NT2/D1 (cell line): ENCODE results near the gene FAH.

ENCODE experiments used
- DNase-seq: peaks from one replicate; pipeline ENCODE4 v3.0.0-alpha.2; 2011; ENCODE audit warnings: low read depth, low spot score
- H3K27me3 ChIP-seq: 2 replicates; pipeline ENCODE4 v1.6.0; 2011; ENCODE audit warnings: mild to moderate bottlenecking; ENCODE audit not compliant: insufficient read length, insufficient read depth
- H3K36me3 ChIP-seq: 2 replicates; pipeline ENCODE4 v1.6.1; 2011; ENCODE audit warnings: mild to moderate bottlenecking, low read length, mixed read lengths; ENCODE audit not compliant: insufficient read depth, insufficient read length
- H3K4me1 ChIP-seq: 2 replicates; pipeline ENCODE4 v1.5.1; 2011; ENCODE audit not compliant: insufficient read depth, insufficient read length
- H3K4me3 ChIP-seq: 2 replicates; pipeline ENCODE4 v1.5.1; 2011; ENCODE audit warnings: low read depth; ENCODE audit not compliant: insufficient read length
- H3K9ac ChIP-seq: 2 replicates; pipeline ENCODE4 v1.6.0; 2011; ENCODE audit warnings: low read depth; ENCODE audit not compliant: insufficient read length
- H3K9me3 ChIP-seq: 2 replicates; pipeline ENCODE4 v1.5.1; 2011; ENCODE audit warnings: mild to moderate bottlenecking, low read length; ENCODE audit not compliant: insufficient read depth
- SUZ12 ChIP-seq: IDR thresholded peaks from 2 replicates; pipeline ENCODE4 v1.6.1; 2011; ENCODE audit not compliant: insufficient read length, insufficient read depth; ENCODE audit errors: extremely low read depth
- YY1 ChIP-seq: IDR thresholded peaks from 2 replicates; pipeline ENCODE4 v1.6.1; 2011; ENCODE audit not compliant: insufficient read length, insufficient read depth
- ZNF274 ChIP-seq: IDR thresholded peaks from 2 replicates; pipeline ENCODE4 v1.6.1; 2011; ENCODE audit warnings: mild to moderate bottlenecking, low read depth, low read length

The FAH gene

GRCh38 chr15:80208758-80209734 lies 56.2 kb downstream of the FAH start:
- no peaks in the 10 kb centered on the region for H3K27me3 ChIP-seq
- no peak overlapping the region for H3K4me3 ChIP-seq
- no peaks in the 10 kb centered on the region for H3K4me1 ChIP-seq
- no peak overlapping the region for H3K9ac ChIP-seq
- no peaks in the 10 kb centered on the region for H3K9me3 ChIP-seq
- DNase-seq: no peak
- TF ChIP-seq ZNF274: no peak
- no peak for TF ChIP-seq SUZ12
- no peak for TF ChIP-seq YY1
- H3K36me3 ChIP-seq: no peaks in the 10 kb centered on the region

GRCh38 chr15:80210611-80211573 lies 58.1 kb downstream of the FAH start:
- no peak for DNase-seq

GRCh38 chr15:80211976-80212375 lies 59.2 kb downstream of the FAH start:
- TF ChIP-seq YY1: no peak
- TF ChIP-seq SUZ12: no peak
- TF ChIP-seq ZNF274: no peak
- Histone ChIP-seq H3K9me3 (no peaks in the 10 kb centered on the region), H3K9ac (no peak overlapping the region), H3K4me3 (no peak overlapping the region), H3K4me1 (no peaks in the 10 kb centered on the region), H3K36me3 (no peaks in the 10 kb centered on the region), H3K27me3 (no peaks in the 10 kb centered on the region)
- no peak for DNase-seq

More at GRCh38 chr15:80210611-80211573, 58.1 kb downstream of the FAH start:
- Histone ChIP-seq H3K9me3 (no peaks in the 10 kb centered on the region), H3K4me3 (no peak overlapping the region), H3K36me3 (no peaks in the 10 kb centered on the region), H3K27me3 (no peaks in the 10 kb centered on the region), H3K9ac (no peak overlapping the region), H3K4me1 (no peaks in the 10 kb centered on the region)
- TF ChIP-seq YY1 (no peak), SUZ12 (no peak), ZNF274 (no peak)

GRCh38 chr15:80214910-80215309 lies 62.1 kb downstream of the FAH start:
- no peak for DNase-seq
- no peaks in the 10 kb centered on the region for H3K27me3 ChIP-seq
- no peak overlapping the region for H3K4me3 ChIP-seq
- no peak overlapping the region for H3K9ac ChIP-seq
- no peak for TF ChIP-seq SUZ12
- H3K4me1 ChIP-seq: no peaks in the 10 kb centered on the region
- H3K36me3 ChIP-seq: no peaks in the 10 kb centered on the region
- no peaks in the 10 kb centered on the region for H3K9me3 ChIP-seq

- Histone ChIP-seq H3K27me3 (no peaks in the 10 kb centered on the region), H3K36me3 (no peaks in the 10 kb centered on the region), H3K4me3 (no peak overlapping the region), H3K9ac (no peak overlapping the region), H3K9me3 (no peaks in the 10 kb centered on the region), H3K4me1 (no peaks in the 10 kb centered on the region)
- DNase-seq: no peak
- TF ChIP-seq ZNF274: no peak
- no peak for TF ChIP-seq SUZ12
- TF ChIP-seq YY1: no peak
Observed at GRCh38 chr15:80216141-80216540, 63.3 kb downstream of the FAH start.

- Histone ChIP-seq H3K27me3 (no peaks in the 10 kb centered on the region), H3K36me3 (no peaks in the 10 kb centered on the region), H3K4me1 (no peaks in the 10 kb centered on the region), H3K9ac (no peak overlapping the region), H3K9me3 (no peaks in the 10 kb centered on the region), H3K4me3 (no peak overlapping the region)
- no peak for DNase-seq
- TF ChIP-seq ZNF274 (no peak), YY1 (no peak), SUZ12 (no peak)
Observed at GRCh38 chr15:80216911-80217310, 64.1 kb downstream of the FAH start.
